IMR-90 (cell line): ENCODE results near the gene CRYM. TPM values are rescaled to one million over a fixed set of nuclear protein-coding genes. Genes with fewer than 3 reads are reported as not detected.

Source experiments
- ATAC-seq: fragments of 200-7000 bp; cut with Tn5 transposase; 2 replicates; pipeline ENCODE4 v1.9.1; 2020; ENCODE audit warnings: low read depth, mild to moderate bottlenecking, moderate library complexity
- BruUV-seq: library from RNA; stranded (reverse); fragments of 400-500 nt; replicated peaks from 2 replicates; lab custom pipeline; 2021; lab: Mats Ljungman, UMichigan
- CTCF ChIA-PET: fragments of 300-600 bp; formaldehyde crosslinking; extraction: SDS; loops from one replicate; lab custom pipeline; 2021; ENCODE audit warnings: antibody characterized with exemption; lab: Yijun Ruan, JAX
- POLR2A ChIA-PET: fragments of 300-600 bp; sonication (Branson Sonifier 250); formaldehyde crosslinking; loops from one replicate; lab custom pipeline; 2022; ENCODE audit warnings: antibody characterized with exemption; ENCODE audit not compliant: unreplicated experiment; lab: Charles Lee
- DNase-seq: peaks from one replicate; pipeline ENCODE4 v3.0.0; 2013
- H2AFZ ChIP-seq: replicated peaks from 2 replicates; pipeline ENCODE3; 2013; ENCODE audit warnings: low read length, mild to moderate bottlenecking; ENCODE audit not compliant: poor library complexity
- H2AK5ac ChIP-seq: 2 replicates; pipeline ENCODE4 v1.6.1; 2013; ENCODE audit warnings: low read depth, low read length, inconsistent platforms
- H2AK9ac ChIP-seq: replicated peaks from 2 replicates; pipeline ENCODE3; 2013; ENCODE audit warnings: mild to moderate bottlenecking, low read depth, low read length, moderate library complexity; ENCODE audit not compliant: poor library complexity
- H2BK120ac ChIP-seq: 2 replicates; pipeline ENCODE4 v1.6.1; 2013; ENCODE audit warnings: low read depth, low read length, inconsistent platforms
- H2BK15ac ChIP-seq: 3 replicates; pipeline ENCODE4 v1.6.1; 2013; ENCODE audit warnings: low read depth, low read length, inconsistent platforms
- H2BK20ac ChIP-seq: 2 replicates; pipeline ENCODE4 v1.6.1; 2013; ENCODE audit warnings: low read depth, mild to moderate bottlenecking, inconsistent platforms, low read length, moderate library complexity
- H2BK5ac ChIP-seq: 2 replicates; pipeline ENCODE4 v1.6.1; 2013; ENCODE audit warnings: mild to moderate bottlenecking, low read depth, low read length, inconsistent platforms; ENCODE audit not compliant: poor library complexity, severe bottlenecking
- H3K14ac ChIP-seq: replicated peaks from 2 replicates; pipeline ENCODE4 v1.6.1; 2013; ENCODE audit warnings: low read depth, low read length, inconsistent platforms
- H3K18ac ChIP-seq: 2 replicates; pipeline ENCODE4 v1.6.1; 2013; ENCODE audit warnings: low read depth, low read length, control low read depth
- H3K23ac ChIP-seq: 2 replicates; pipeline ENCODE4 v1.6.1; 2013; ENCODE audit warnings: low read depth, low read length, inconsistent platforms
- H3K27ac ChIP-seq: 2 replicates; pipeline ENCODE4 v1.5.1; 2013; ENCODE audit warnings: mild to moderate bottlenecking, control low read depth, low read length; ENCODE audit not compliant: insufficient read depth
- H3K27me3 ChIP-seq: 2 replicates; pipeline ENCODE4 v1.6.1; 2013; ENCODE audit warnings: low read length; ENCODE audit not compliant: control insufficient read depth, insufficient read depth
- H3K36me3 ChIP-seq: 2 replicates; pipeline ENCODE4 v1.6.1; 2013; ENCODE audit warnings: low read length, mixed read lengths; ENCODE audit not compliant: control insufficient read depth, insufficient read depth
- H3K4ac ChIP-seq: 2 replicates; pipeline ENCODE4 v1.6.1; 2013; ENCODE audit warnings: low read depth, low read length, inconsistent platforms
- H3K4me1 ChIP-seq: 2 replicates; pipeline ENCODE4 v1.6.1; 2013; ENCODE audit warnings: low read length, mixed read lengths; ENCODE audit not compliant: control insufficient read depth, insufficient read depth
- H3K4me2 ChIP-seq: 2 replicates; pipeline ENCODE4 v1.6.1; 2013; ENCODE audit warnings: low read depth, mild to moderate bottlenecking, control low read depth, low read length, moderate library complexity
- H3K4me3 ChIP-seq: 2 replicates; pipeline ENCODE4 v1.5.1; 2013; ENCODE audit warnings: low read depth, mild to moderate bottlenecking, control low read depth, low read length, moderate library complexity; ENCODE audit not compliant: insufficient read depth
- H3K56ac ChIP-seq: 2 replicates; pipeline ENCODE4 v1.6.1; 2013; ENCODE audit warnings: low read length, inconsistent platforms; ENCODE audit not compliant: insufficient read depth; ENCODE audit errors: extremely low read depth
- H3K79me1 ChIP-seq, 2 experiments: 2 replicates each; pipeline ENCODE4 v1.6.1; 2013; ENCODE audit warnings: low read length in 2 of 2, inconsistent platforms in 1 of 2, low read depth in 1 of 2
- H3K9ac ChIP-seq: 2 replicates; pipeline ENCODE4 v1.6.1; 2013; ENCODE audit warnings: low read depth, low read length, control low read depth
- H3K9me1 ChIP-seq: 2 replicates; pipeline ENCODE4 v1.6.1; 2013; ENCODE audit warnings: low read length, inconsistent platforms; ENCODE audit not compliant: insufficient read depth
- H3K9me3 ChIP-seq: 2 replicates; pipeline ENCODE4 v1.6.1; 2013; ENCODE audit warnings: low read length; ENCODE audit not compliant: control insufficient read depth, insufficient read depth
- H4K20me1 ChIP-seq: 2 replicates; pipeline ENCODE4 v1.6.1; 2013; ENCODE audit warnings: low read length, inconsistent platforms; ENCODE audit not compliant: insufficient read depth
- H4K5ac ChIP-seq: 2 replicates; pipeline ENCODE4 v1.6.1; 2013; ENCODE audit warnings: mild to moderate bottlenecking, low read depth, low read length, control low read depth
- H4K8ac ChIP-seq, 2 experiments: 2 replicates each; pipeline ENCODE4 v1.6.1; 2013; ENCODE audit warnings: low read depth in 2 of 2, low read length in 2 of 2, control low read depth in 1 of 2, inconsistent platforms in 1 of 2
- H4K91ac ChIP-seq: 2 replicates; pipeline ENCODE4 v1.6.1; 2013; ENCODE audit warnings: low read depth, low read length, inconsistent platforms; ENCODE audit not compliant: insufficient read depth
- BHLHE40 ChIP-seq: fragments of 150-350 bp; IDR thresholded peaks from 2 replicates; pipeline ENCODE4 v1.6.1; 2016; ENCODE audit warnings: mild to moderate bottlenecking, low read depth, low read length
- CEBPB ChIP-seq: IDR thresholded peaks from 2 replicates; pipeline ENCODE4 v1.6.1; 2012; ENCODE audit warnings: low read depth, low read length, improper control_type of control experiment
- CHD1 ChIP-seq: IDR thresholded peaks from 2 replicates; pipeline ENCODE4 v1.6.1; 2012; ENCODE audit warnings: low read depth, low read length, improper control_type of control experiment
- CTCF ChIP-seq: conservative IDR thresholded peaks from 2 replicates; pipeline ENCODE4 v1.5.1; 2012; ENCODE audit warnings: mild to moderate bottlenecking, low read depth, low read length, improper control_type of control experiment
- ELK1 ChIP-seq: fragments of 150-350 bp; IDR thresholded peaks from 2 replicates; pipeline ENCODE4 v1.6.1; 2016; ENCODE audit warnings: low read depth, mild to moderate bottlenecking, low read length, moderate library complexity, borderline replicate concordance
- FOS ChIP-seq: fragments of 150-350 bp; IDR thresholded peaks from 2 replicates; pipeline ENCODE4 v1.6.1; 2016; ENCODE audit warnings: low read depth, low read length
- MAFK ChIP-seq: IDR thresholded peaks from 2 replicates; pipeline ENCODE4 v1.6.1; 2012; ENCODE audit warnings: low read depth, low read length, improper control_type of control experiment
- MAZ ChIP-seq: IDR thresholded peaks from 2 replicates; pipeline ENCODE4 v1.6.1; 2012; ENCODE audit warnings: low read depth, mild to moderate bottlenecking, low read length, improper control_type of control experiment, moderate library complexity, borderline replicate concordance
- MXI1 ChIP-seq: IDR thresholded peaks from 2 replicates; pipeline ENCODE4 v1.6.1; 2012; ENCODE audit warnings: low read depth, mild to moderate bottlenecking, low read length, moderate library complexity, borderline replicate concordance
- NFE2L2 ChIP-seq: fragments of 150-350 bp; IDR thresholded peaks from 2 replicates; pipeline ENCODE4 v1.6.1; 2016; ENCODE audit warnings: low read depth, mild to moderate bottlenecking, low read length
- POLR2A ChIP-seq: IDR thresholded peaks from 2 replicates; pipeline ENCODE4 v1.6.1; 2012; ENCODE audit warnings: mild to moderate bottlenecking, low read depth, low read length
- RAD21 ChIP-seq: IDR thresholded peaks from 2 replicates; pipeline ENCODE4 v1.6.1; 2012; ENCODE audit warnings: low read length, improper control_type of control experiment
- RCOR1 ChIP-seq: IDR thresholded peaks from 2 replicates; pipeline ENCODE4 v1.6.1; 2012; ENCODE audit warnings: mild to moderate bottlenecking, low read length, improper control_type of control experiment; ENCODE audit not compliant: insufficient replicate concordance
- RFX5 ChIP-seq: IDR thresholded peaks from 2 replicates; pipeline ENCODE4 v1.8.0; 2012; ENCODE audit warnings: low read depth, mild to moderate bottlenecking, low read length, moderate library complexity
- SMC3 ChIP-seq: fragments of 150-350 bp; IDR thresholded peaks from 2 replicates; pipeline ENCODE4 v1.6.1; 2016; ENCODE audit warnings: low read depth, mild to moderate bottlenecking, antibody characterized with exemption, low read length, moderate library complexity
- USF2 ChIP-seq: fragments of 150-350 bp; IDR thresholded peaks from 2 replicates; pipeline ENCODE4 v1.6.1; 2017; ENCODE audit warnings: mild to moderate bottlenecking, antibody characterized with exemption, low read length, low read depth
- WGBS, 2 experiments: methylation state at CpG; one replicate each; pipeline versions ENCODE4 v1.1.5 to v1.1.7; 2013; ENCODE audit warnings: missing lambda C conversion rate in 2 of 2; ENCODE audit not compliant: insufficient read length in 1 of 2; ENCODE audit errors: extremely low coverage in 2 of 2; 5-methylcytosine and 5-hydroxymethylcytosine counted together
- dilution Hi-C: fragments of 300-500 bp; cut with HindIII; formaldehyde crosslinking; loops from one replicate; pipeline ENCODE4 v1.14.3; 2018; ENCODE audit warnings: low sequenced_read_pairs; ENCODE audit not compliant: unreplicated experiment
- in situ Hi-C: fragments of 300-500 bp; cut with MboI; formaldehyde crosslinking; loops from 3 replicates; pipeline ENCODE4 v1.14.3; 2019; ENCODE audit warnings: low sequenced_read_pairs, inconsistent platforms, mixed read lengths
- intact Hi-C: fragments of 100-400 bp; cut with micrococcal nuclease; formaldehyde crosslinking; loops from 2 replicates; pipeline ENCODE4 v1.10.0; 2022
- polyA plus RNA-seq, 3 experiments: library from polyadenylated mRNA; depleted of rRNA; stranded (reverse); fragments of >200 nt; gene quantifications; 2 replicates each; pipeline ENCODE4 v1.2.3, GENCODE V29; 2012; ENCODE audit warnings: low replicate concordance in 1 of 3
- total RNA-seq: library from RNA; depleted of rRNA; stranded (reverse); fragments of >200 nt; gene quantifications from 2 replicates; pipeline ENCODE4 v1.2.3, GENCODE V29; 2012

CRYM gene
- total and polyA plus RNA-seq, 2 of the 4 experiments (the other 2 are of a cell fraction) = not detected

GRCh38 chr16:21314339-21314738 lies 36.2 kb upstream of the CRYM start:
- no peak overlapping the region for H2BK5ac ChIP-seq
- no peak overlapping the region for H2BK20ac ChIP-seq
- no peak overlapping the region for H4K8ac ChIP-seq
- H3K9me3 ChIP-seq = no peaks in the 10 kb centered on the region
- no peak overlapping the region for H2AK9ac ChIP-seq
- H3K27ac ChIP-seq = no peak overlapping the region
- no peak overlapping the region for H3K56ac ChIP-seq
- POLR2A ChIA-PET = interaction anchor here (0.6 kb wide), 1 partner anchor 9 kb away, joined by 13 read pairs; no protein-coding TSS in a partner anchor
- H2BK120ac ChIP-seq = no peak overlapping the region
- no peaks in the 10 kb centered on the region for H3K36me3 ChIP-seq
- TF ChIP-seq RCOR1 = no peak
- no peak for TF ChIP-seq MXI1
- TF ChIP-seq NFE2L2 = no peak
- TF ChIP-seq ELK1 = no peak
- no peak for TF ChIP-seq POLR2A
- TF ChIP-seq USF2 = no peak
- TF ChIP-seq CEBPB = no peak
- no peak for TF ChIP-seq SMC3
- no peak for TF ChIP-seq MAFK
- no peak for TF ChIP-seq RFX5
- TF ChIP-seq CHD1 = no peak
- no peak for TF ChIP-seq BHLHE40
- TF ChIP-seq FOS = no peak
- TF ChIP-seq MAZ = no peak
- TF ChIP-seq CTCF = no peak
- no peak for TF ChIP-seq RAD21
- no peaks in the 10 kb centered on the region for H3K4me1 ChIP-seq
- H3K4me3 ChIP-seq = no peak overlapping the region
- H2BK15ac ChIP-seq = no peak overlapping the region
- no peak overlapping the region for H4K5ac ChIP-seq
- H2AFZ ChIP-seq = no peak overlapping the region
- H3K14ac ChIP-seq = no peak overlapping the region
- H3K4me2 ChIP-seq = no peak overlapping the region
- no peak overlapping the region for H3K9ac ChIP-seq
- no peak overlapping the region for H3K18ac ChIP-seq
- CTCF ChIA-PET = no interaction called here
- ATAC-seq (no peak), DNase-seq (no peak)
- WGBS, 2 experiments = no CpG with 5 or more reads among the region's 1 CpG
- no peaks in the 10 kb centered on the region for H3K27me3 ChIP-seq
- in situ Hi-C loops (no loop called here), intact Hi-C loops (no loop called here), dilution Hi-C loops (no loop called here)
- no peak overlapping the region for H4K91ac ChIP-seq
- H3K79me1 ChIP-seq = no peaks in the 10 kb centered on the region
- no peaks in the 10 kb centered on the region for H3K9me1 ChIP-seq
- H4K20me1 ChIP-seq = no peaks in the 10 kb centered on the region
- H2AK5ac ChIP-seq = no peak overlapping the region
- H3K23ac ChIP-seq = no peak overlapping the region
- H3K4ac ChIP-seq = no peak overlapping the region
- BruUV-seq = no TSS peak
